GM21360 (cell line): Measurements from ENCODE around the gene SLC25A44.

Experiments
- ATAC-seq: cut with Tn5 transposase; IDR thresholded peaks from one replicate; pipeline ENCODE4 v1.9.1; 2021; ENCODE audit warnings: mild to moderate bottlenecking, moderate library complexity; ENCODE audit not compliant: unreplicated experiment

Gene SLC25A44

DNA sequence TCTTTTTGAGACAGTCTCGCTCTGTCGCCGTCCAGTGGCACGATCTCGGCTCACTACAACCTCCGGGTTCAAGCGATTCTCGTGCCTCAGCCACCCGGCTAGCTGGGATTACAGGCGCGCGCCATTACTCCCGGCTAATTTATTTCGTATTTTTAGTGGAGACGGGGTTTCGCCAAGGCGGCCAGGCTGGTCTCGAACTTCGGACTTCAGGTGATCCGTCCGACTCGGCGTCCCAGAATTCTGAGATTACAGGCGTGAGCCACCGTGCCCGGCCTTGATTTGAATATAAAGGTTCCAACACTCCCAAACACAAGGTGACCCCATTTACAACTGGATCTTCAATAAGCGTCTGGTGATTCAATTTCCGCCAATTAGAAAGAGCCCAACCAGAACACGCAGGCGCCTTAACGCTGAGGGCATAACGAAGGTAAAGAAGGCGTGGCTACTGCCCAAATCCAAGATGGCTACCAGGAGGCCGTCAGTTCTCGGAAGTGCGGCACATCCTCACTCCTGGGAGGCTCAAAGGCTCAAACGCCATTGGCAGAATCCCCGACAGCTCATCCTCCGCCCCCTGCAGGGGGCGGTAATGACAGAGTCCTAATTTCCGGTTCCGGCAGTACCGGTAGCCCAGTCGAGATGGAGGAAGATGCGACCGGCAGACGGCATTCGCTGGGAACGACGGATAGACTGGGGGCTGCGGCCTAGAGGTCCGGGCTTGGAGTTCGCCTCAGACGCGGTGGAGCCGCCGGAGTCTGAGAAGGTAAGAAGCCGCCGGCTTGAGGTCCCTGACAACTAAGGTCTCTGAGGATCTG, at the start of gene SLC25A44:
TSS of gene SLC25A44 (plus strand) at position 617 of the 812 bp plus-strand sequence. CDS start 5,744 bp downstream, outside the sequence.
- ATAC-seq: peak; percentile 95

DNA sequence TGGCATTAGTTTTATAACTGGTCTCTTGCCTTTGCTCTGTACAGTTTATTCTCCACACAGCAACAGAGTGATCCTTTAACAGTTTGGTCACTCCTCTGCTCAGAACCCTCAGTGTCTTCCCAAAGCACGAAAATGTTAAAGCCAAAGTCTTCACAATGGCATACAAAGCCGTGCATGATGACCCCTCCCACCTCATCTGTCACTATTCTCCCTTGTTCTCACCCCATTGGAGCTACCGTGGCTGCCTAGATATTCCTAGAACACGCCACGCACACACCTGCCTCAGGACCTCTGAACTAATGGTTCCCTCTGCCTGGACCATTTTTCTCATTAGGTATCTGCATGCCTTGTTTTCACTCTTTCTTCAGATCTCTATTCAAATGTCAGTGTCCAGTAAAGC, 49.2 kb upstream of the SLC25A44 start:
- ATAC-seq: no peak

DNA sequence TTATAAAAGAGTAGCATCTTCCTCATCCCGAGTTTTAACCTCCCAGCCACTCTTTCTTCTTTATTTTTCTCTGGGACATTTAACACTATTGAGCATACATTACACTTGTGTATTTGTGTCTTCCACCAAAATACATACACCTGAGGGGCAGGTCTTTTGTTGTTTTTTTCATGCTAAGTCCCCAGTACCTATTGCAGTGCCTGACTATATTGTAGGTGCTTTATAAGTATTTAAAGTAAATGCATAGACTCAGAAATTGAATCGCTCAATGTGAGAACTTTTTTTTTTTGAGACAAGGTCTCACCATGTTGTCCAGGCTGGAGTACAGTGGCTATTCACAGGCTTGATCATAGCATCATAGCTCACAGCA, 48.3 kb upstream of the SLC25A44 start:
- ATAC-seq: no peak

DNA sequence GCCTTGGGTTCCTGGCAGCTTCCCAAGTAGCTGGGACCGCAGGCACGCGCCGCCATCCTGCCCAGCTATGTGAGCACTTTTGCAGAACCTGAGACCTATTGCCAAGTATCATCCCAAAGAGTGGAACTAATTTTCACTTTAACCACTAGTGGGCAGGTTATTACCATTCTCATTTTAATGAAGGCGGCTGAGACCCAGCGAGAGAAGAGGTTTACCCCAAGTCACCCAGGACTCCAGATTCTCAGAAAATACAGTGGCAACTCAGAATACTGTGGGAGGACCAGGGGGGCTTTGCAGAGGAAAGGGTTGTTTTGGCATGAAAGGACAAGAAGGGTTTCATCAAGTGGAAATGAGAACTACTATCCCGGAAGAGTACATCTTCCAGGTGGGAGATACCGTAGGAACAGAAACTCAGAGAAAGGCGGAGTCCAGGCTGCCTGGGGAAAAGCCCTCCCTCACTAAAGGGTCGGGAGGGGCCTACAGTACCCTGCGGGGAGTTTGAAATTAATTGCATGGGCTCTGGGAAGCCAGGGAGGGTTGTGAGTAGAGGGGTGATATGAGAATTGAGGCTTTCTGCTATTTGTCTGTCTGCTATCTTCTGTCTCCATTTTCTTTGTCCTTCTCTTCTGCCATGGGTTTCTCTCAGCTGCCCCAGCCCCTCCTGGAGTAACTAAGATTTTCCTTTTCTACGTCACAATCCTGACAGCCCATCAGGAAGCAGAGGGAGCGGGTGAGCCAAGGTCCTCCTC, 47.7 kb upstream of the SLC25A44 start:
- no peak for ATAC-seq

- no peak for ATAC-seq
Observed at GRCh38 chr1:156146769-156147405, 47.0 kb upstream of the SLC25A44 start.

GRCh38 chr1:156148216-156148615, 45.7 kb upstream of the SLC25A44 start:
- no peak for ATAC-seq

- no peak for ATAC-seq
Observed at GRCh38 chr1:156149374-156150332, 44.3 kb upstream of the SLC25A44 start.

DNA sequence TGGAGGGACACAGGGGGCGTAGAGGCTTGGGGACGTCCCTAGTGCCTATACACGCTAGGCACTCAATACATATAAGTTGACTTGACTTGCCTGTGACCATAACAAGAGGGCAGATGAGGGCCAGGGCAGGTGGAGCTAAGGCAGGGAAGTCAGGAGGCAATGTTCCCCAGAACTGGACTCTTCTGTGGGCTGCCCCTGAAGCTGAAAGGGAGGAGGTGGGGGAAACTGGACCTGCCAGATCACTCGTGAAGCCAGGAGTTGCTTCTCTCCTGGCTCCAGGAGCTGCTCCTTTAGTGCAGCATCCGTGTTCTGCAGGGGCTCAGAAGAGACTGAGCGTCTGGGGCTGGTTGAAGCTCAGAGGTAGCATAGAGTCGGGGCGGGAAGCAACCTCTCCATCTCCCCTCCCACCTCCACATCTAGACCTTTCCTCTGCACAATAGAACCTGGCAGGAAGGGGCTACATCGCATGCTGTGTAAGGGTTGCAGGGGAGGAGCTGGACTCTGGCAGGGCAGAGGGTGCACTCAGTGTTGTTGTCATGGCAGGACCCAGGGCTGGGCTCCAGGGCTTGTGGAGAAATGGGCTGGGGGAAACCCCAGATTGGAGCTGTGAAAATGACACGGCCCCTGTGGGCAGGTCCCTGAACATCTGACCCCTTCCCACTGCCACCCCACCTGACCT, 43.4 kb upstream of the SLC25A44 start:
- ATAC-seq: no peak

DNA sequence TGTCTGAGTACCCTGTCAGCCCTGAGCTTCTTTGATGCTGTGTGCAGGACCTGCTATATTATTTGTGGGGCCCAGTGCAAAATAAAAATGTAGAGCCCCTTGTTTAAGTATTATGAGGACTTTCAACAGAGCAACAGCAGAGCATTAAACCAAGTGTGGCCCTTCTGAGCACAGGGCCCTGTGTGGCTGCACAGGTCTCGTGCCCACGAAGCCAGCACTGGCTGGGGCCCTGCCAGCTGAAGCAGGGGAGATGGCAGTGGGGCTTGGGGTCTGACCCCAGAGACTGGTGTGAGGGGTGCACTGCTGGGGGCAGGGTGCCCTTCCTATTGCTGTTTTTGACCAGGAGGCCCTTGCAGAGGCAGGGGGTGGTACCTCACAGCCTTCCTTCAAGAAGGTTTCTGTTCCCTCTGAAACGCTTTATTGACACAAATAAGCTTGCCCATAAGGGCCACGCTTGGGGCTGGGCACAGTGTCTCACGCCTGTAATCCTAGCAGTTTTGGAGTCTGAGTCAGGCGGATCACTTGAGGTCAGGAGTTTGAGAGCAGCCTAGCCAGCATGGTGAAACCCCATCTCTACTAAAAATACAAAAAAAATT, 42.7 kb upstream of the SLC25A44 start:
- no peak for ATAC-seq

DNA sequence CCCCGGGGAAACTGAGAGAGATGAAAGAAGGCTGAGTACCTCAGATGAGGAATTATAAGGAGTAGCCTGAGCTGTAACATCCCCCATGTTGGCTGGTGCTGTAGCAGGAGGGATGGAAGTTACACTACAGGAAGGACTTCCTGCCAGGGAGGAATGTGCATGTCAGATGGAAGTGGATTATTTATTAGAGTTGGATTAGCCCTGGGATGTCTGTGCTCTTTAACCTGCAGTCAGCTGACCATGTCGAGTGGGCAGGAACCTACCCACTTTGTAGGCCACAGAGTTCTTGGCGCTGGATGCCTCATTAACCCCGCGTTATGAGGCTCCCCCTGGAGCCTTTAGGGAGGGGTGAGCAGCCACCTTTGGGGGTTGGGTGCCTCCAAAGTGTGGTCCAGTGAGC, 41.3 kb upstream of the SLC25A44 start:
- ATAC-seq: no peak

DNA sequence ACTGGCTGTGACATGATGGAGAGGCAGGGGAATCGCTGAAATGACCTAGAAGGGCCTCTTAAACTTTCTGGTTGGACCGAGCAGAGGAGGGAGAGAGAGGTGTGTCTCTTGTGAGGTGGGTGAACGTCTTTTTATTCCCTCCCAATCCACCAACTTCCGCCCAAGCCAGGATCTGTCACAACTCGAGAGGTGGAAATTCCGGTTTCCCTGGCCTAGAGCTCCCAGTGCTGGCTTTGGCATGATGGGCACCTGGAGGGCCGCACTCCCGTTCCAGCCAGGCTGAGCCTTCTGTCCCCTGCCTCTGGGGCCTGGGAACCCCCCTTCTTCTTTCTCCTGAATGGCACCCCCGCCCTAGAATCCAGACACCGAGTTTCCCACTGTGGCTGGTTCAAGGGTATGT, 40.5 kb upstream of the SLC25A44 start, which contains the start of gene SEMA4A:
TSS of gene SEMA4A (plus strand) at position 224 of the 400 bp plus-strand sequence. CDS start 994 bp downstream, outside the sequence.
- ATAC-seq: no peak

- ATAC-seq: peak; percentile 32
Observed at GRCh38 chr1:156154317-156154749, 39.6 kb upstream of the SLC25A44 start.

DNA sequence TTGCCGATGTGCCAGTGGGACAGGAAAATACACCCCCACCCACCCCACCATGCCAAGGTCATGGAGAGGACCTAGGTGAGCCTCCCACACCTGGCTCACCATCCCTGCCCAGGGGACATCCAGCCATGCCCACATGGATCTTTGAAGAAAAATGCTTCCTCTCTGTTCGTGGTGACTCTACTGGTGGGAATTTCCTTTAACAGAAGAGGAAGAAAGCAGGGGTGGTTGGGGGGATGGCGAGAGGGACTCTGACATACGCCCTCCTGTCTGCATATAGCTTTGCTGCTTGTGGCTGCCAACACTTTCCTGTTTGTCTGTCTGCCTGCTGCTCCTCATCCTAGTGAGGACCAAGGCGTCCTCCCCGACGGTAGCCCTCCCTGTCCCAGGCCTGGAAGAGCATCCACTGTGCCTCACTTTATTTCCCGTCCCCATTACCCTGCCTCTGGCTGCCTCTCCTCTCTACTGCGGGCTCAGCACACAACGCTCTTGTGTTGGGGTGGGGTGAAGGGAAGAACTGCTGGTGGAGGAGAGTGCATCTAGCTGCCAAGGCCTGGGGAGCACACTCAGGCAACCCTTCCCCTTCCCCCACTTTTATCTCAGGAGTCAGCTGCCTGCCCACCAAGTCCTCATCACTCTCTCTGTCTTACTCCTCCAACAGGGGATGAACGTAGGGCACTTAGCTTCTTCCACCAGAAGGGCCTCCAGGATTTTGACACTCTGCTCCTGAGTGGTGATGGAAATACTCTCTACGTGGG, 38.0 kb upstream of the SLC25A44 start:
- ATAC-seq: no peak

- ATAC-seq: no peak
Observed at GRCh38 chr1:156157506-156157905, 36.4 kb upstream of the SLC25A44 start.

DNA sequence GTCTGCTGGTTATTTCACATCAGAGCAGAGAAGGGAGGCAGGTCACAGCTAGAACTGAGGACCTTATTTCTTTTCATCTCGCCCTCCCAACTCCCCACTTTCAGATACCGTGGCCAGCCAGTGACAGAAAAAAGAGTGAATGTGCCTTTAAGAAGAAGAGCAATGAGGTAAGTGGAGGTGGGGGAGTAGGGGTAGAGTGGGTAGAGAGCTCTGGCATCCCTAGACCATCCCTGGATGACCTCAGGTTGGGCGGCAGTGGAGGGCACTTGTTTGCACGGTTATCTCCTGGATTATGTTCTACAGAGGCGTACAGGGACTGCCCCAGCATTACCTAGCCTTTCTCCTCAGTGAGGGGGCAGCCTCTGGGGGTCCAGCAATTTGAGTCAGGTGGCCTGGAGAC, 35.9 kb upstream of the SLC25A44 start:
- no peak for ATAC-seq

GRCh38 chr1:156160000-156160742, 33.7 kb upstream of the SLC25A44 start:
- no peak for ATAC-seq

DNA sequence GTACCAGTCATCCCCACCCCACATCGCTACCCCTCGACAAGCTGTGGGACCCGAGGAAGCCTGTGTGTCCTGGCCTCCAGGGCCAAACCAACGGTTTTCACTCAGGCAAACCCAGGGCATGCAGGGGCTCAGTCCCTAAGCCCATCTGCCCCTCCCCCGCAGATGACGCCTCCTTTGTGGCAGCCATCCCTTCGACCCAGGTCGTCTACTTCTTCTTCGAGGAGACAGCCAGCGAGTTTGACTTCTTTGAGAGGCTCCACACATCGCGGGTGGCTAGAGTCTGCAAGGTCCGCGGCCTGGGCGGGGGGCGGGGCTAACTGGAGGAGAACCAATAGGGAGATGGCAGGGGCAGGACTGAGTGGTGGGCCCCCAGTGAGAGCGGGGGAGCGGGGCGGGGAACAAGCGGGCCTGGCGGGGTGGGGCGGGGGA, 33.1 kb upstream of the SLC25A44 start:
- ATAC-seq: no peak

DNA sequence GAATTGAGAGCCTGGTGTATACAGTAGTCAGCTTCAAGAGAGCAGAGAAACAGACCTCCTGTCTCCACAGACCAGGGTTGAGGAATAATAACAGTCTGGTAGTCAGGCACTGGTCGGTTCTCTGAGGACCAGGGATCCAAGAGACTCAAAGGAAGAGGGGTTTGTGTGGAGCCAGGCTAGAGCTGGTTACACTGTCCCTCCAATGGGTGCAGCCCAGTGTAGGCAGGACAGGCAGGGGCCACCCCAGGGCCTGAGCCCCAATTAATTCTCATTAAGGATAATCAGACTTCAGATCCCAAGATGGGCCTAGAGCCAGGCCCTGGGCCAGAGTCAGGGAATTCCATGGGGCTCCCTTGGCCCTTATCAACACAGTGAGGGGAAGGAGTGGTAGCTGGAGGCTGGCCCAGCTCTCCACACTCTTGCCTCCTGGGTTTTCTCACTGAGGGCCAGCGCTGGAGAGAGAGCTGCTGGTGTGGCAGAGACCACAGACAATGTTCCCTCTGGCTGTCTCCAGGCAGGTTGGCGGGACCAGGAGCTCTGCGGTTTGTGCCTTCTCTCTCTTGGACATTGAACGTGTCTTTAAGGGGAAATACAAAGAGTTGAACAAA, 31.4 kb upstream of the SLC25A44 start:
- no peak for ATAC-seq
